Measurements from ENCODE around the gene TGFBRAP1.
A peak's percentile ranks its signal among the peaks of the same experiment; 100 is the strongest.

The TGFBRAP1 gene

GRCh38 chr2:105364436-105365139, 35.1 kb upstream of the TGFBRAP1 start:
- Mint-ChIP-seq H3K27me3 (peaks cover 3% of the 10 kb centered on the region), H3K4me3 (no peak overlapping the region), H3K9me3 (no peaks in the 10 kb centered on the region), H3K27ac (peak overlapping the region in 1 of 2 donors; percentile 86), H3K4me1 (peaks cover 18% of the 10 kb centered on the region)
- DNase-seq (no peak), ATAC-seq (no peak)

GRCh38 chr2:105362862-105363591, 33.5 kb upstream of the TGFBRAP1 start:
- H3K9me3 Mint-ChIP-seq: no peaks in the 10 kb centered on the region
- no peak overlapping the region for H3K4me3 Mint-ChIP-seq
- ATAC-seq: no peak
- H3K4me1 Mint-ChIP-seq: peaks cover 14% of the 10 kb centered on the region
- no peak overlapping the region for H3K27ac Mint-ChIP-seq
- no peaks in the 10 kb centered on the region for H3K27me3 Mint-ChIP-seq
- DNase-seq: no peak

GRCh38 chr2:105361102-105361889, 31.8 kb upstream of the TGFBRAP1 start:
- Mint-ChIP-seq H3K27me3 (no peaks in the 10 kb centered on the region), H3K4me3 (no peak overlapping the region)

GRCh38 chr2:105358593-105358992, 29.1 kb upstream of the TGFBRAP1 start:
- no peak overlapping the region for H3K27ac Mint-ChIP-seq
- no peak overlapping the region for H3K4me3 Mint-ChIP-seq
- ATAC-seq: no peak
- DNase-seq: no peak
- peaks cover 14% of the 10 kb centered on the region for H3K4me1 Mint-ChIP-seq
- H3K27me3 Mint-ChIP-seq: no peaks in the 10 kb centered on the region
- peaks cover 5 to 8% of the 10 kb centered on the region in 2 donors for H3K9me3 Mint-ChIP-seq

More at GRCh38 chr2:105361102-105361889, 31.8 kb upstream of the TGFBRAP1 start:
- ATAC-seq (no peak), DNase-seq (no peak)
- Mint-ChIP-seq H3K9me3 (peaks cover 5% of the 10 kb centered on the region in 2 donors), H3K4me1 (peaks cover 14% of the 10 kb centered on the region), H3K27ac (peak overlapping the region; percentile 38 to 62)

GRCh38 chr2:105357122-105357521, 27.6 kb upstream of the TGFBRAP1 start:
- ATAC-seq (no peak), DNase-seq (no peak)
- Mint-ChIP-seq H3K9me3 (peaks cover 5 to 8% of the 10 kb centered on the region in 2 donors), H3K4me3 (no peak overlapping the region), H3K4me1 (peaks cover 14% of the 10 kb centered on the region), H3K27ac (no peak overlapping the region), H3K27me3 (no peaks in the 10 kb centered on the region)

GRCh38 chr2:105344704-105345345, 15.3 kb upstream of the TGFBRAP1 start:
- H3K4me1 Mint-ChIP-seq: peaks cover 5% of the 10 kb centered on the region
- no peaks in the 10 kb centered on the region for H3K27me3 Mint-ChIP-seq
- H3K4me3 Mint-ChIP-seq: no peak overlapping the region
- no peaks in the 10 kb centered on the region for H3K9me3 Mint-ChIP-seq
- H3K27ac Mint-ChIP-seq: no peak overlapping the region
- ATAC-seq (no peak), DNase-seq (no peak)

- ATAC-seq: no peak
- Mint-ChIP-seq H3K27me3 (no peaks in the 10 kb centered on the region), H3K4me3 (peak overlapping the region; percentile 98 to 100), H3K9me3 (no peaks in the 10 kb centered on the region), H3K27ac (no peak overlapping the region), H3K4me1 (peaks cover 37% of the 10 kb centered on the region)
- no peak for DNase-seq
These were observed 9.9 kb upstream of the TGFBRAP1 start for GRCh38 chr2:105339414-105339813.

GRCh38 chr2:105338020-105338385, 8.5 kb upstream of the TGFBRAP1 start:
- no peak for DNase-seq
- Mint-ChIP-seq H3K9me3 (no peaks in the 10 kb centered on the region), H3K4me1 (peaks cover 37% of the 10 kb centered on the region), H3K27me3 (no peaks in the 10 kb centered on the region), H3K27ac (peak overlapping the region; percentile 91 to 96), H3K4me3 (peak overlapping the region; percentile 98 to 100)
- no peak for ATAC-seq

- Mint-ChIP-seq H3K4me3 (peak within 1 kb of the TSS; percentile 98 to 100), H3K27me3 (no peaks in the 10 kb centered on the region), H3K9me3 (no peaks in the 10 kb centered on the region), H3K4me1 (peaks cover 37% of the 10 kb centered on the region), H3K27ac (peak within 1 kb of the TSS; percentile 100)
- ATAC-seq (peak; percentile 96), DNase-seq (peak; percentile 88 to 90)
These were observed 7.8 kb upstream of the TGFBRAP1 start, which contains the start of gene C2orf49 for GRCh38 chr2:105337122-105338019. Gene C2orf49, plus strand, starts transcription at chr2:105337540. Its CDS starts 48 bp downstream, at chr2:105337588.

GRCh38 chr2:105336786-105337121, 7.2 kb upstream of the TGFBRAP1 start:
- ATAC-seq: no peak
- peaks cover 37% of the 10 kb centered on the region for H3K4me1 Mint-ChIP-seq
- no peak for DNase-seq
- no peaks in the 10 kb centered on the region for H3K9me3 Mint-ChIP-seq
- H3K27ac Mint-ChIP-seq: peak overlapping the region; percentile 100
- H3K27me3 Mint-ChIP-seq: no peaks in the 10 kb centered on the region
- peak overlapping the region; percentile 98 to 100 for H3K4me3 Mint-ChIP-seq

- ATAC-seq (no peak), DNase-seq (no peak)
- H3K27ac Mint-ChIP-seq: no peak overlapping the region
- no peaks in the 10 kb centered on the region for H3K27me3 Mint-ChIP-seq
- no peaks in the 10 kb centered on the region for H3K9me3 Mint-ChIP-seq
- H3K4me3 Mint-ChIP-seq: no peak overlapping the region
- H3K4me1 Mint-ChIP-seq: peaks cover 42% of the 10 kb centered on the region
These were observed 5.9 kb upstream of the TGFBRAP1 start for GRCh38 chr2:105335469-105335868.

GRCh38 chr2:105334211-105334610, 4.7 kb upstream of the TGFBRAP1 start:
- Mint-ChIP-seq H3K9me3 (no peaks in the 10 kb centered on the region), H3K4me3 (no peak overlapping the region), H3K27me3 (no peaks in the 10 kb centered on the region), H3K4me1 (peaks cover 41% of the 10 kb centered on the region), H3K27ac (no peak overlapping the region)
- no peak for DNase-seq
- no peak for ATAC-seq

GRCh38 chr2:105330681-105331375, 1.3 kb upstream of the TGFBRAP1 start:
- H3K4me3 Mint-ChIP-seq: peak overlapping the region; percentile 90 to 91
- no peak for ATAC-seq
- H3K27ac Mint-ChIP-seq: peak overlapping the region; percentile 98 to 99
- no peak for DNase-seq
- no peaks in the 10 kb centered on the region for H3K9me3 Mint-ChIP-seq
- H3K27me3 Mint-ChIP-seq: no peaks in the 10 kb centered on the region
- peaks cover 46% of the 10 kb centered on the region for H3K4me1 Mint-ChIP-seq

GRCh38 chr2:105329197-105329554, 359 bp downstream of the TGFBRAP1 start:
- no peaks in the 10 kb centered on the region for H3K27me3 Mint-ChIP-seq
- peak overlapping the region; percentile 88 to 96 for H3K4me3 Mint-ChIP-seq
- H3K27ac Mint-ChIP-seq: peak overlapping the region; percentile 90 to 94
- H3K4me1 Mint-ChIP-seq: peaks cover 52% of the 10 kb centered on the region
- no peaks in the 10 kb centered on the region for H3K9me3 Mint-ChIP-seq
- peak; percentile 53 for ATAC-seq
- peak; percentile 7 to 23 for DNase-seq
